ENCODE measurements around the gene CKB. TPM values are rescaled to one million over a fixed set of nuclear protein-coding genes. Genes with fewer than 3 reads are reported as not detected.

Gene CKB
- 814 TPM for total RNA-seq

GRCh38 chr14:103522649-103523574, at the start of gene CKB:
TSS of gene CKB (minus strand) at chr14:103522830. CDS start at chr14:103522493, 337 bp downstream.

GRCh38 chr14:103562429-103563225, 40.0 kb upstream of the CKB start, which contains the start of the genes BAG5 and COA8:
TSS of gene BAG5 (minus strand) at chr14:103562657. CDS start at chr14:103561164, 1,493 bp downstream.
TSS of gene COA8 (plus strand) at chr14:103562960. CDS start at chr14:103563002, 42 bp downstream.

DNA sequence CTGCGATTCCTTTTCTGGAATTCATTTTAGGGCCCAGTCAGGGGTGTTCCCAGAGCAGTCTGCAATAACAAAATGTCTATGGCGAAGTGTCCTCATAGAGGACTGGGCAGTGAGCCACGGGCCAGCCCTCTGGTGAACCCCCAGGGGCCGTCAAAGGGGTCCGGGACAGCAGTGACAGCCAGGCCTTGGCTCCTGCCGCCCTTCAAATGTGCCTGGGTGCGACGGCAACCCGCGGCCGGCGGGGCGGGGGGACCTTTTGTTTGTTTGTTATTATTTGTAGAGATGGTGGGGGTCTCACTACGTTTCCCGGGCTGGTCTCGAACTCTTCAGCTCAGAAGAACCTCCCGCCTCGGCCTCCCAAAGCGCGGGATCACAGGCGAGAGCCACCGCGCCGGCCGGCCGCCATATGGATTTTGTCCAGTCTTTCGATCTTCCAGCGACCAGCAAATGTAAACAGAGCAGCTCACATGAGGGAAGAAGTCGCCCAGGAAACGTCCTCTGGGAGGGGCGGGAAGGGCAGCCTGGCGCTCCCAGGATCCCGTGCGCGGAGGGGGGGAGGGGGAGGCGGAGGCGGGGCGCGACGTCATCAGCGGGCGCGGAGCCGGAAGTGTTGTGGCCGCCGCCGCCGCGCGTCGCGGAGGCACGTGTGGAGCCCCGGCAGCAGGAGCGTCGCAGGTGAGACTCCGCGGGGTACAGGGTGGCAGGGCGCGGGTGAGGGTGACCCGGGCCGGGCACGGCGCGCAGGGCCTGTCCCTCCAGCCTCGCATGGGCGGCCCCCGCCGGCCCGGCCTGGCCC, 6.2 kb upstream of the CKB start, which contains the start of gene TRMT61A:
Gene TRMT61A, plus strand, starts transcription at position 610 of the 796 bp plus-strand sequence. CDS start 783 bp downstream, outside the sequence.

Other genes with a start within 250 kb of the CKB start
- gene EIF5, start 188.6 kb downstream of the CKB start, total RNA-seq = 187 TPM
- gene MARK3, start 137.4 kb downstream of the CKB start, total RNA-seq = 144 TPM
- 10.1 TPM for gene TRMT61A, start 6.4 kb upstream of the CKB start, total RNA-seq
- 51.6 TPM for gene BAG5, start 39.8 kb upstream of the CKB start, total RNA-seq
- gene COA8, start 40.1 kb upstream of the CKB start, total RNA-seq = 37.4 TPM
- 377 TPM for gene KLC1, start 106.4 kb upstream of the CKB start, total RNA-seq
- 15.2 TPM for gene XRCC3, start 192.6 kb upstream of the CKB start, total RNA-seq
- gene ZFYVE21, start 193.0 kb upstream of the CKB start, total RNA-seq = 93.5 TPM